ENCODE results near the gene NAPSA. TPM values are rescaled to one million over a fixed set of nuclear protein-coding genes. Genes with fewer than 3 reads are reported as not detected.

NAPSA gene
- polyA plus RNA-seq, 1 experiment: 0.10 TPM

DNA sequence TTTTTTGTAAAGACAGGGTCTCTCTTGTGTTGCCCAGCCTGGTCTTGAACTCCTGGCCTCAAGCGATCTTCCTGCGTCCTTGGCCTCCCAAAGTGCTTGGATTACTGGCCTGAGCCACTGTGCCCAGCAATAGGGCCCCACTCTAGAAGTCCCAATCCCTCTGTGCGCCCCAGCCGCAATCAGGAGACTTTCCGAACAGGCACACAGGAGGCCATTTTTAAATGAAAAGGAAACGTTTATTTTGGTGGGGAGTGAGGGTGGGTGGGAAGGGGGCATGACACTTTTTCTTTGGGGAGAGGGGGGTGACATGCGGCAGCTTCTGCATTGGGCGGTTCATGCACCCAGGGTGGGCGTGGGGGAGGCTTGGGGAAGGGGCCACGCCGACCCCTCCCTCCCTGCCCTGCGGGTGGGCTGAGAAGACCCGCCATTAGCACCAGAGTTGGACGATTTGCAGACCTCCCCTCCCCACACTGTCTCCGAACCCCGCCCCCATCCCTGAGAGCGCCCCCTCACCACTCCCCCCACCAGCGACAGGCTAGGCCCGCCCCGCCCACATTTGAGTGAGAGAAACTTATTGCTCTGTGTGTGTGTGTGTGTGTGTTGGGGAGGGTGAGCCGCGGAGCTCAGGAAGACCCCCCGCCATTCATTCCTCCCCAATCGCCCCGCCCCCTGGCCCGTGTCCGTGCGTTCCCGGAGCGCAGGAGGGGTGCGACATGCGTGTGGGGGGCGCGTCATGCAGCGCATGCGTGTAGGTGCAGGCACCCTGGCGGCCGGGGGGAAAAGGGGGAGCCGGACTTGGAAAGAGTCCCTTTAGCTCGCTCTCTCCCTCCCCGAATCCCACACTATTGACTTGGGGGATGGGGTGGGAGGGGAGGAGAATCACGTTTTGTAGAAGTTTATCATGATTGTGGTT is 53.5 kb downstream of the NAPSA start:
- H3K4me3 ChIP-seq (ENCODE audit: low read depth, low read length): no peak overlapping the region
- H3K27me3 ChIP-seq (ENCODE audit: control insufficient read depth, insufficient read depth, low read length): peaks cover 36% of the 10 kb centered on the region
- TF ChIP-seq CTCF (IDR thresholded peaks at IDR 0.05; ENCODE audit: low read depth, low read length): no peak
- no peak overlapping the region for H3K27ac ChIP-seq (ENCODE audit: low read depth, low read length)
- POLR2A ChIA-PET: no interaction called here
- no peak for DNase-seq (ENCODE audit: low read depth, low spot score)
- H3K9me3 ChIP-seq (ENCODE audit: control insufficient read depth, insufficient read depth, low read length): no peaks in the 10 kb centered on the region; the same call in 1 of the 2 replicates
- CTCF ChIA-PET: no interaction called here

DNA sequence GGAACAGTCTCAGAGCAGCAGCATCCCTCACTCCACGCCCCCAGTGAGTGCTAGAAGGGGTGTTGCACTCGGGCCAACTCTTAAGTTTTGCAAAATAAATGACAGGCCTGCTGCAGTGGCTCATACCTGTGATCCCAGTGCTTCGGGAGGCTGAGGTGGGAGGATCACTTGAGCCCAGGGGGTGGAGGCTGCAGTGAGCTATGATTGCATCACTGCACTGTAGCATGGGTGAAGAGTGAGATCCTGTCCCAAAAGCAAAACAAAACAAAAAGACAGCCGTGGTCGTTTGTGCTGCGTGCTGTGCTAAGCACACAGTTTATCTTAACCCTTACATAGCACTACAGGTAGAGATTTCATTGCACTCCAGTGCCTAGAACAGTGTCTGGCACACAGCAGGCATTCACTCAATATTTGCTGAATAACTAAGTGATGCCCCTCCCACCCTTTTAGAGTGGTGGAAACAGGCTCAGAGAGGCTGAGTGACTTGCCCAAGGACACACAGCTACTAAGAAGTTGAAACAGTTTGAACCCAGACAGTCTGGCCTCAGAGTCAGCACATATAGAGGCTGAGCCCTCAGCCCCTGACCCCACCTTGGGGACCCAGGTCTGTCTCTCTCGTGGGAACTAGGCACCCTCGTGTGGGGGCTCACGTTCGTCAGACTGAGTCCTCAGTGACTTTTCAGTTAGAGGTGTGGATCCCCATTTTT is 54.5 kb downstream of the NAPSA start:
- no peak overlapping the region for H3K4me3 ChIP-seq (ENCODE audit: low read depth, low read length)
- ChIA-PET CTCF (no interaction called here), POLR2A (no interaction called here)
- no peak overlapping the region for H3K27ac ChIP-seq (ENCODE audit: low read depth, low read length)
- no peak for TF ChIP-seq CTCF (IDR thresholded peaks at IDR 0.05; ENCODE audit: low read depth, low read length)
- DNase-seq (ENCODE audit: low read depth, low spot score): no peak
- H3K27me3 ChIP-seq (ENCODE audit: control insufficient read depth, insufficient read depth, low read length): peaks cover 39% of the 10 kb centered on the region
- H3K9me3 ChIP-seq (ENCODE audit: control insufficient read depth, insufficient read depth, low read length): no peaks in the 10 kb centered on the region; the same call in 1 of the 2 replicates

DNA sequence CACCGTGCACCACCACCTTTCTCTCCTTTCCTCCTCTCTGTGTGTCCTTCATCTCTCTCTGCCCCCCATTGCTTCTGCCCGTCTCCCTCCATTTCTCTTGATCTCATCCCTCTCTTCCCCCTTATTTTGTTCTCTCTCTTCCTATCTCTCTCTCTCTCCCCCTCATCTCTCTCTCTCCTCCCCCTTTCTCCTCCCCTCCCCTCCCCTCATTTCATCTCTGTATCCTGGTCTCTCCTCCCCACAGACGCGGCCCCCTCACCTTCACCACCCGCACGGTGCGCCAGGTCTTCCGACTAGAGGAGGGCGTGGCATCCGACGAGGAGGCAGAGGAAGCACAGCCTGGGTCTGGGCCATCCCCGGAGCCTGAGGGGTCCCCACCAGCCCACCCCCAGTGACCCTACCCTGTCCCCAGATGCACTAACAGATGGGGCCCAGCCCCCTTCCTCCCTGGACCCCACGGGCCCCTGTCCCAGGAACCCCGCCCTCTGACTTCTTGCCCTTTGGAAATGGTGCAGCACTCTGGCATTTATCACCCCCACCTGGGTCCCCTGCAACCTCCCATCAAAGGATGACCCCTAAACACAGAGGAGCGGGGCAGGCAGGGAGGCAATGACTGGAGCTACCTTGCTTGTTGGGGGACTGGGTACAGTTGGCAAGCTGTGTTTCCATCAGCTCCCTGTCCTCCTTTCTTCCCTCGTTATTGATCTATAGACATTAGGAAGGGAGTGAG is 55.9 kb downstream of the NAPSA start:
- CTCF ChIA-PET: no interaction called here
- DNase-seq (ENCODE audit: low read depth, low spot score): no peak
- no peak for TF ChIP-seq CTCF (IDR thresholded peaks at IDR 0.05; ENCODE audit: low read depth, low read length)
- H3K27me3 ChIP-seq (ENCODE audit: control insufficient read depth, insufficient read depth, low read length): peaks cover 30% of the 10 kb centered on the region
- H3K9me3 ChIP-seq (ENCODE audit: control insufficient read depth, insufficient read depth, low read length): no peaks in the 10 kb centered on the region; the same call in 1 of the 2 replicates
- POLR2A ChIA-PET: no interaction called here
- no peak overlapping the region for H3K27ac ChIP-seq (ENCODE audit: low read depth, low read length)
- H3K4me3 ChIP-seq (ENCODE audit: low read depth, low read length): no peak overlapping the region

DNA sequence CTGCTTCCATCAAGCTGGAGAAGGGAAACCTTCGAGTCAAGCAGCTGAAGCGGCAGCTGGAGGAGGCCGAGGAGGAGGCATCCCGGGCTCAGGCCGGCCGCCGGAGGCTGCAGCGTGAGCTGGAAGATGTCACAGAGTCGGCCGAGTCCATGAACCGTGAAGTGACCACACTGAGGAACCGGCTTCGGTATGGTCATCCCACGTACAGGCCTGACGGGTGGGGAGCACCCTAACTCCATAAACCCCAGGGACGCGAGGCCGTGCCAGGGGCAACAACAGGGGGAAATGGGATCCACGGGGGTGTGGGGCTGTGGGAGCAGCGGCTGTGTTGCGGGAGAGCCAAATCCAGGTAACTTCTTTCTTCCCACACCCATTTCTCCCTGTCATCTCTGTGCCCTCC is 56.4 kb downstream of the NAPSA start:
- peaks cover 25% of the 10 kb centered on the region for H3K27me3 ChIP-seq (ENCODE audit: control insufficient read depth, insufficient read depth, low read length)
- CTCF ChIA-PET: no interaction called here
- DNase-seq (ENCODE audit: low read depth, low spot score): no peak

More for the DNA sequence above, 56.4 kb downstream of the NAPSA start:
- POLR2A ChIA-PET: no interaction called here
- Histone ChIP-seq H3K9me3 (ENCODE audit: control insufficient read depth, insufficient read depth, low read length) (no peaks in the 10 kb centered on the region; the same call in 1 of the 2 replicates), H3K27ac (ENCODE audit: low read depth, low read length) (no peak overlapping the region), H3K4me3 (ENCODE audit: low read depth, low read length) (no peak overlapping the region)
- no peak for TF ChIP-seq CTCF (IDR thresholded peaks at IDR 0.05; ENCODE audit: low read depth, low read length)

Other genes starting within 250 kb of the NAPSA start
- gene IZUMO2, start 202.4 kb downstream of the NAPSA start, polyA plus RNA-seq (2011; rRNA removed): not detected in 2 replicates
- gene MYH14, start 162.0 kb downstream of the NAPSA start, polyA plus RNA-seq (2011; rRNA removed): not detected in 2 replicates
- gene KCNC3, start 36.3 kb downstream of the NAPSA start, polyA plus RNA-seq (2011; rRNA removed): not detected in 2 replicates
- 23.7 and 32.5 TPM in 2 replicates for gene NR1H2, start 10.8 kb upstream of the NAPSA start, polyA plus RNA-seq (2011; rRNA removed)
- gene POLD1, start 18.7 kb upstream of the NAPSA start, polyA plus RNA-seq (2011; rRNA removed): 5.1 and 6.2 TPM in 2 replicates
- not detected in 2 replicates for gene SPIB, start 53.3 kb upstream of the NAPSA start, polyA plus RNA-seq (2011; rRNA removed)
- not detected in 2 replicates for gene MYBPC2, start 67.3 kb upstream of the NAPSA start, polyA plus RNA-seq (2011; rRNA removed)
- 45.4 and 57.2 TPM in 2 replicates for gene EMC10, start 110.9 kb upstream of the NAPSA start, polyA plus RNA-seq (2011; rRNA removed)
- gene GARIN5A, start 111.2 kb upstream of the NAPSA start, polyA plus RNA-seq (2011; rRNA removed): 0.32 and 0.48 TPM in 2 replicates
- 19.6 and 30.7 TPM in 2 replicates for gene JOSD2, start 145.6 kb upstream of the NAPSA start, polyA plus RNA-seq (2011; rRNA removed)
- gene ASPDH, start 148.3 kb upstream of the NAPSA start, polyA plus RNA-seq (2011; rRNA removed): not detected in 2 replicates
- not detected in 2 replicates for gene LRRC4B, start 202.8 kb upstream of the NAPSA start, polyA plus RNA-seq (2011; rRNA removed)